Esophagus squamous epithelium (tissue), 4 donors: Measurements from ENCODE around the gene FSTL4.

Experiments
- POLR2A ChIP-seq, 4 donors: fragments of 450-650 bp; IDR thresholded peaks; one replicate each; pipeline ENCODE4 v1.6.1; 2017; ENCODE audit warnings: antibody characterized with exemption in 4 of 4, mild to moderate bottlenecking in 4 of 4, moderate library complexity in 3 of 4
- TF ChIP-seq, protein P1 (sequence below), 6 experiments: fragments of 450-650 bp in 4 of 6; fragments of 200-600 bp in 2 of 6; sonication (generic) in 2 of 6; IDR thresholded peaks; one replicate each; pipeline ENCODE4 v1.5.1; 2016 to 2019; ENCODE audit warnings: antibody characterized with exemption in 6 of 6, mild to moderate bottlenecking in 4 of 6, moderate library complexity in 4 of 6

DNA sequence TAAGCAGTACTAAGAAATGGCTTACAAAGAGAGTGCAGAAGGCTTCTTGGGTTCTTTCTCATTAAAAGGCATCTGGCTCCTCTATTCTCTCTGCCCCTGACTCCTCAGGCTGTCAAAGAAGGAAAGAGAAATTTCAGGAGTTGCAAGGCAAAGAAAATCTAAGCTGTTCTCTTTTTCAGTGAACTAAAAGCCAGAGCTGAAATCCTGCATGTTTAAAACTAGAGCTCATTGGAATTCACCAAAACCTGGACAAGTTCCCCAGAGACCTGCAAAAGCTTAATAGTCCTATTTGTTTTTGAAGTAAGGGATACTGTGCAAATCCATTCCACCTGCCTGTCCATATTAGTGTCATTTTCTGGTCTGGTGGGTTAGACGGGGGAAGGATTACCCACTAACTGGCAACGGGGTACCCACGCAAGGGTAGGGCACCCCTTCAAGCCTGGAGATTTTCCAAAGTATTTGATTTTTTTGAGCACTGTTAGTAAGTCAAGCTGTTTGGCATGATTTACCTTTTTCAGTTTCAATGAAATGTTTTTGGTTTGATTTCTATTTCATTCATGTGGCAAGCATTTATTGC is 179.3 kb downstream of the FSTL4 start:
- TF ChIP-seq, protein P1, sequence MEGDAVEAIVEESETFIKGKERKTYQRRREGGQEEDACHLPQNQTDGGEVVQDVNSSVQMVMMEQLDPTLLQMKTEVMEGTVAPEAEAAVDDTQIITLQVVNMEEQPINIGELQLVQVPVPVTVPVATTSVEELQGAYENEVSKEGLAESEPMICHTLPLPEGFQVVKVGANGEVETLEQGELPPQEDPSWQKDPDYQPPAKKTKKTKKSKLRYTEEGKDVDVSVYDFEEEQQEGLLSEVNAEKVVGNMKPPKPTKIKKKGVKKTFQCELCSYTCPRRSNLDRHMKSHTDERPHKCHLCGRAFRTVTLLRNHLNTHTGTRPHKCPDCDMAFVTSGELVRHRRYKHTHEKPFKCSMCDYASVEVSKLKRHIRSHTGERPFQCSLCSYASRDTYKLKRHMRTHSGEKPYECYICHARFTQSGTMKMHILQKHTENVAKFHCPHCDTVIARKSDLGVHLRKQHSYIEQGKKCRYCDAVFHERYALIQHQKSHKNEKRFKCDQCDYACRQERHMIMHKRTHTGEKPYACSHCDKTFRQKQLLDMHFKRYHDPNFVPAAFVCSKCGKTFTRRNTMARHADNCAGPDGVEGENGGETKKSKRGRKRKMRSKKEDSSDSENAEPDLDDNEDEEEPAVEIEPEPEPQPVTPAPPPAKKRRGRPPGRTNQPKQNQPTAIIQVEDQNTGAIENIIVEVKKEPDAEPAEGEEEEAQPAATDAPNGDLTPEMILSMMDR (IDR thresholded peaks at IDR 0.05), result no peak
- TF ChIP-seq POLR2A (IDR thresholded peaks at IDR 0.05), result no peak
